Measurements from ENCODE around the gene SSR2.

The SSR2 gene

GRCh38 chr1:155983191-155984024, 37.3 kb downstream of the SSR2 start:
- TF ChIP-seq EZH2phosphoT487 (IDR thresholded peaks at IDR 0.05; ENCODE audit: low read depth) (no peak), CTCF (IDR thresholded peaks at IDR 0.05; ENCODE audit: low read depth, low read length) (peak; percentile 43)
- Histone ChIP-seq H3K9me3 (ENCODE audit: insufficient read depth, low read length) (no peaks in the 10 kb centered on the region), H3K4me2 (ENCODE audit: low read length) (0 out of 2 replicates have a peak overlapping the region, but pooled peaks have one; percentile 8), H3K36me3 (replicated peaks; ENCODE audit: low read depth, low read length) (peaks cover 11% of the 10 kb centered on the region), H3K9ac (ENCODE audit: low read length) (no peak overlapping the region), H3K79me2 (ENCODE audit: low read length) (peaks cover 36% of the 10 kb centered on the region), H4K20me1 (ENCODE audit: insufficient read depth, low read length) (no peaks in the 10 kb centered on the region), H3K27me3 (ENCODE audit: low read depth, low read length) (no peaks in the 10 kb centered on the region), H3K27ac (ENCODE audit: low read length) (no peak overlapping the region), H3K4me3 (ENCODE audit: low read length) (no peak overlapping the region), H2AFZ (ENCODE audit: low read depth, low read length) (no peak overlapping the region), H3K4me1 (ENCODE audit: low read length) (peaks cover 44% of the 10 kb centered on the region)

GRCh38 chr1:155982106-155982505, 38.6 kb downstream of the SSR2 start:
- Histone ChIP-seq H3K9ac (ENCODE audit: low read length) (no peak overlapping the region), H2AFZ (ENCODE audit: low read depth, low read length) (no peak overlapping the region), H3K9me3 (ENCODE audit: insufficient read depth, low read length) (no peaks in the 10 kb centered on the region), H4K20me1 (ENCODE audit: insufficient read depth, low read length) (peaks cover 5% of the 10 kb centered on the region), H3K27me3 (ENCODE audit: low read depth, low read length) (no peaks in the 10 kb centered on the region), H3K27ac (ENCODE audit: low read length) (no peak overlapping the region; the same call in 1 of the 2 replicates), H3K4me1 (ENCODE audit: low read length) (peaks cover 44% of the 10 kb centered on the region), H3K79me2 (ENCODE audit: low read length) (peaks cover 49% of the 10 kb centered on the region), H3K4me3 (ENCODE audit: low read length) (no peak overlapping the region), H3K4me2 (ENCODE audit: low read length) (peak overlapping the region; percentile 95), H3K36me3 (replicated peaks; ENCODE audit: low read depth, low read length) (peaks cover 13% of the 10 kb centered on the region)
- TF ChIP-seq CTCF (IDR thresholded peaks at IDR 0.05; ENCODE audit: low read depth, low read length) (no peak), EZH2phosphoT487 (IDR thresholded peaks at IDR 0.05; ENCODE audit: low read depth) (no peak)

- H4K20me1 ChIP-seq (ENCODE audit: insufficient read depth, low read length) = peaks cover 11% of the 10 kb centered on the region
- no peaks in the 10 kb centered on the region for H3K27me3 ChIP-seq (ENCODE audit: low read depth, low read length)
- peak overlapping the region; percentile 89 for H3K27ac ChIP-seq (ENCODE audit: low read length)
- TF ChIP-seq CTCF (IDR thresholded peaks at IDR 0.05; ENCODE audit: low read depth, low read length) (no peak), EZH2phosphoT487 (IDR thresholded peaks at IDR 0.05; ENCODE audit: low read depth) (no peak)
- H3K4me1 ChIP-seq (ENCODE audit: low read length) = peaks cover 44% of the 10 kb centered on the region
- H3K4me3 ChIP-seq (ENCODE audit: low read length) = peak overlapping the region; percentile 95
- peaks cover 20% of the 10 kb centered on the region for H3K36me3 ChIP-seq (replicated peaks; ENCODE audit: low read depth, low read length)
- H2AFZ ChIP-seq (ENCODE audit: low read depth, low read length) = no peak overlapping the region
- H3K9ac ChIP-seq (ENCODE audit: low read length) = peak overlapping the region; percentile 100
- no peaks in the 10 kb centered on the region for H3K9me3 ChIP-seq (ENCODE audit: insufficient read depth, low read length)
- H3K79me2 ChIP-seq (ENCODE audit: low read length) = peaks cover 55% of the 10 kb centered on the region
- peak overlapping the region; percentile 95 for H3K4me2 ChIP-seq (ENCODE audit: low read length)
Observed at GRCh38 chr1:155981266-155982088, 39.3 kb downstream of the SSR2 start.
